ENCODE results near the gene EMILIN2.
A peak's percentile ranks its signal among the peaks of the same experiment; 100 is the strongest.

The EMILIN2 gene

DNA sequence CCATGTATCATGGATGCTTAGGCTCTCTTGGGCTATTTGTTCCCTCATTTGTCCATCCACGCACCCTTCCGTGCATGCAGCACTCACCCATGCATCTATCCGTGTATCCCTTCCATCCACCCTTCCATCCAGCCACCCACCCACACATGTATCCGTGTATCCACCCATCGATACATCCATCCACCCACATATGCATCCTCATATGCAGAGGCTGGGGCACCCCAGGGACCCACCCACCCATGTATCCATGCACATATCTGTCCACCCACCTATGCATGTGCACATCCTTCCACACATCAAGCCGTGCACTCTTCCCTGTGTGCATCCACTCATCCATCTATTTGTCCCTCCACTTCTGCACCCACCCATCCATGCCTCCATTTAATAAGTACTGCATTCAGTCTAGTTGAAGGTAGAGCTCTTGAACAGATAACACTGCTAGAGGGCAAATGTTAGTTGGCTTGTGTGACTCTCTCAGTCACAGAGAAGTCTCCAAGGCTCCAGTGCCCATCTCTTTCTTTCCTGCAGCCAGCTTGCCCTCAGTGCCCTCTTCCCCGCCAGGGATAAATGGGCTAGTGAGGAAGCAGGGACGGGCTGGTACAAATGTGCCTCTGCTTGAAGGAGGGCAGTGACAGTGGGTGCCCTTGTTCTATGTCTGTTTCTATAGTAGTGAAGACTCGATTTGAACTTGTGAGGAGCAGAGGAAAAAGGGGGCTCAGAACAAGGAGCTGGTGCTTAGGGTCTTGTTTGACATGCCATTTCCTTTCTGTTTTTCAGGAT lies 61.5 kb downstream of the EMILIN2 start (continued):
- TF ChIP-seq ZFHX2 (tag by site-specific recombination; conservative IDR thresholded peaks at IDR 0.05) = peak; percentile 45; the same call in 1 of the 2 replicates
- peak; percentile 51; the same call in 1 of the 2 replicates for TF ChIP-seq EGR2 (tag by site-specific recombination; IDR thresholded peaks at IDR 0.05; ENCODE audit: low read depth)
- TF ChIP-seq ZNF600 (tag by site-specific recombination; IDR thresholded peaks at IDR 0.05) = no peak

DNA sequence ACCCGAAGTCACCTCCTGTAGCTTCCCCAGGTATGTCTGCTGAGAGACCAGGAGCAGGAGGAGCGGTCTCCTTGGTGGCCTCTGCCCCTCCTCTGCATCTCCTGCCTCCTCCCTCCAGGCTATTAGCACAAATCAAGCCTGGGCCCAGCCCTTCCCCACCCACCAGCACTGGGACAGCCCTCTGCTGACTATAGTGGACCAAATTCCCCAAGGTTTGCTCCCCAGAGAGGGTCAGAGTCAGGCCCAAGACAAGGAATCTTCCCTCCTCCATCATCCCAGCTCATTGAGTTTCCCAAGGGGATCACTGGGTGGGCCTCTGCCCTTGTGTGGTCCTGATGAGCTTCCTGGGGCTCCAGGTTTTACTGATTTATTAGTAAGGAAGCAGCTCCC lies 62.1 kb downstream of the EMILIN2 start:
- Histone ChIP-seq H3K27ac (ENCODE audit: extremely low read depth, low read depth, low read length) (no peak overlapping the region), H3K36me3 (ENCODE audit: control insufficient read depth in 2 of 2, insufficient read depth in 1 of 2, low read length in 2 of 2) (no peaks in the 10 kb centered on the region; a peak in 1 of 3 replicates), H3K4me3 (ENCODE audit: low read depth, low read length) (no peak overlapping the region), H3K9me3 (ENCODE audit: control insufficient read depth, insufficient read depth, low read depth, low read length) (no peaks in the 10 kb centered on the region), H3K4me1 (ENCODE audit: control insufficient read depth, insufficient read depth, low read length) (no peaks in the 10 kb centered on the region)
- TF ChIP-seq ZNF558 (tag by site-specific recombination; IDR thresholded peaks at IDR 0.05) = no peak
- TF ChIP-seq, protein P1, sequence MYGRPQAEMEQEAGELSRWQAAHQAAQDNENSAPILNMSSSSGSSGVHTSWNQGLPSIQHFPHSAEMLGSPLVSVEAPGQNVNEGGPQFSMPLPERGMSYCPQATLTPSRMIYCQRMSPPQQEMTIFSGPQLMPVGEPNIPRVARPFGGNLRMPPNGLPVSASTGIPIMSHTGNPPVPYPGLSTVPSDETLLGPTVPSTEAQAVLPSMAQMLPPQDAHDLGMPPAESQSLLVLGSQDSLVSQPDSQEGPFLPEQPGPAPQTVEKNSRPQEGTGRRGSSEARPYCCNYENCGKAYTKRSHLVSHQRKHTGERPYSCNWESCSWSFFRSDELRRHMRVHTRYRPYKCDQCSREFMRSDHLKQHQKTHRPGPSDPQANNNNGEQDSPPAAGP (tag by site-specific recombination; IDR thresholded peaks at IDR 0.05) = no peak
- TF ChIP-seq ZSCAN16 (tag by site-specific recombination; IDR thresholded peaks at IDR 0.05) = no peak
- no peak for TF ChIP-seq ZNF394 (tag by site-specific recombination; IDR thresholded peaks at IDR 0.05; ENCODE audit: borderline replicate concordance)
- no peak for TF ChIP-seq ZNF600 (tag by site-specific recombination; IDR thresholded peaks at IDR 0.05)
- TF ChIP-seq SP2 (tag by site-specific recombination; IDR thresholded peaks at IDR 0.05) = no peak
- TF ChIP-seq ZFHX2 (tag by site-specific recombination; conservative IDR thresholded peaks at IDR 0.05) = no peak
- POLR2A ChIA-PET = interaction anchor here (1.4 kb wide), 1 partner anchor 10 kb away, joined by 4 read pairs; no protein-coding TSS in a partner anchor
- CTCF ChIA-PET = interaction anchor here (0.7 to 1.3 kb wide), 2 partner anchors 143 to 549 kb away, joined by 3 to 5 read pairs; no protein-coding TSS in a partner anchor

- no peaks in the 10 kb centered on the region; a peak in 1 of 3 replicates for H3K36me3 ChIP-seq (ENCODE audit: control insufficient read depth in 2 of 2, insufficient read depth in 1 of 2, low read length in 2 of 2)
- H3K27ac ChIP-seq (ENCODE audit: extremely low read depth, low read depth, low read length) = no peak overlapping the region
- H3K4me3 ChIP-seq (ENCODE audit: low read depth, low read length) = no peak overlapping the region
- TF ChIP-seq SP2 (tag by site-specific recombination; IDR thresholded peaks at IDR 0.05) = no peak
- no peaks in the 10 kb centered on the region for H3K9me3 ChIP-seq (ENCODE audit: control insufficient read depth, insufficient read depth, low read depth, low read length)
- H3K4me1 ChIP-seq (ENCODE audit: control insufficient read depth, insufficient read depth, low read length) = no peaks in the 10 kb centered on the region
- POLR2A ChIA-PET = interaction anchor here (1.4 kb wide), 1 partner anchor 9 kb away, joined by 4 read pairs; no protein-coding TSS in a partner anchor
- CTCF ChIA-PET = interaction anchor here (1.3 kb wide), 1 partner anchor 144 kb away, joined by 5 read pairs; no protein-coding TSS in a partner anchor
Observed at GRCh38 chr18:2909431-2910140, 62.8 kb downstream of the EMILIN2 start.

DNA sequence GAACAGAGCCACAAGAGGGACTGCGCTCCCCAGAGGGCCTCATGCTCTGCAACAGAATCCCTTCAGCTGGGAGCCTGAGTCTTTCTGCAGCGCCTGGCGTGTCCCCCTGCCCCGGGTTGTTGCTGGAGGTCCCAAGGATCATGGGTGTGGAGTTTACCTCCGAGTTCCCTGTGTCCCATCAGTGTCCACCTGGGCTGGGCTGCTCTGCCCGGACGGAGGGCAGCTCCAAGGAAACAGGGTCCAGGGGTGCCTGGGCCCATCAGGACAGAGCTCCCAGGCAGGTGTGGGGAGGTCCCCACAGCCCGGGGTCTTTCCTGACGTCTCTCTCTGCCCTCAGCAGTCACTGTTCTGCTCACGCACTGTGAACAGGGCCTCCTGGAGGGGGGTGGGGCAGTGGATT lies 63.5 kb downstream of the EMILIN2 start:
- ChIA-PET CTCF (no interaction called here), POLR2A (no interaction called here)
- no peak overlapping the region for H3K4me3 ChIP-seq (ENCODE audit: low read depth, low read length)
- no peaks in the 10 kb centered on the region for H3K4me1 ChIP-seq (ENCODE audit: control insufficient read depth, insufficient read depth, low read length)
- H3K9me3 ChIP-seq (ENCODE audit: control insufficient read depth, insufficient read depth, low read depth, low read length) = no peaks in the 10 kb centered on the region
- H3K36me3 ChIP-seq (ENCODE audit: control insufficient read depth in 2 of 2, insufficient read depth in 1 of 2, low read length in 2 of 2) = peaks cover 0 to 5% of the 10 kb centered on the region in 2 experiments; a peak in 2 of 3 replicates
- TF ChIP-seq ZNF664 (tag by site-specific recombination; IDR thresholded peaks at IDR 0.05) (no peak), ZNF585B (tag by site-specific recombination; IDR thresholded peaks at IDR 0.05) (no peak), ZNF561 (tag by site-specific recombination; IDR thresholded peaks at IDR 0.05; ENCODE audit: borderline replicate concordance) (no peak), ZSCAN30 (tag by site-specific recombination; IDR thresholded peaks at IDR 0.05) (no peak), EGR2 (tag by site-specific recombination; IDR thresholded peaks at IDR 0.05; ENCODE audit: low read depth) (no peak), PATZ1 (tag by site-specific recombination; IDR thresholded peaks at IDR 0.05) (no peak), ELK4 (IDR thresholded peaks at IDR 0.05; ENCODE audit: borderline replicate concordance, low read depth, low read length) (no peak), ZNF768 (tag by site-specific recombination; IDR thresholded peaks at IDR 0.05) (no peak), ZNF518A (tag by site-specific recombination; conservative IDR thresholded peaks at IDR 0.05; ENCODE audit: low read depth) (no peak)
- no peak overlapping the region for H3K27ac ChIP-seq (ENCODE audit: extremely low read depth, low read depth, low read length)

Data from HEK293 (cell line).